Loucy (cell line): ENCODE data around the gene IPO4.

Experiments used
- H2AFZ ChIP-seq: fragments of 200-600 bp; sonication (generic); 2 replicates; pipeline ENCODE4 v1.6.0; 2016; ENCODE audit warnings: antibody characterized with exemption, mild to moderate bottlenecking, low read length, moderate library complexity
- H3F3A ChIP-seq: fragments of 200-600 bp; 2 replicates; pipeline ENCODE4 v1.6.0; 2016; ENCODE audit warnings: antibody characterized with exemption, low read depth, mild to moderate bottlenecking
- H3K27me3 ChIP-seq: fragments of 200-600 bp; sonication (generic); 2 replicates; pipeline ENCODE4 v1.6.1; 2014; ENCODE audit warnings: low read length, mild to moderate bottlenecking; ENCODE audit not compliant: insufficient read depth, poor library complexity, severe bottlenecking
- H3K36me3 ChIP-seq: fragments of 200-600 bp; sonication (generic); 2 replicates; pipeline ENCODE4 v1.6.1; 2016; ENCODE audit warnings: low read length; ENCODE audit not compliant: insufficient read depth
- H3K4me1 ChIP-seq: fragments of 200-600 bp; sonication (generic); 2 replicates; pipeline ENCODE4 v1.5.1; 2014; ENCODE audit warnings: low read length, mild to moderate bottlenecking; ENCODE audit not compliant: insufficient read depth, poor library complexity, severe bottlenecking
- H3K4me2 ChIP-seq: fragments of 200-600 bp; sonication (generic); 2 replicates; pipeline ENCODE4 v1.6.0; 2014; ENCODE audit warnings: antibody characterized with exemption, low read length, low read depth, mild to moderate bottlenecking; ENCODE audit not compliant: poor library complexity, severe bottlenecking
- H3K4me3 ChIP-seq: fragments of 200-600 bp; sonication (generic); 2 replicates; pipeline ENCODE4 v1.5.1; 2014; ENCODE audit warnings: low read length, mild to moderate bottlenecking, mixed read lengths; ENCODE audit not compliant: poor library complexity, severe bottlenecking
- H3K79me2 ChIP-seq: fragments of 200-600 bp; sonication (generic); 2 replicates; pipeline ENCODE4 v1.6.1; 2014; ENCODE audit warnings: low read length; ENCODE audit not compliant: insufficient read depth
- H3K9ac ChIP-seq: fragments of 200-600 bp; sonication (generic); 2 replicates; pipeline ENCODE4 v1.6.0; 2014; ENCODE audit warnings: mild to moderate bottlenecking, low read depth, low read length, moderate library complexity; ENCODE audit not compliant: poor library complexity, severe bottlenecking
- H3K9me2 ChIP-seq: fragments of 200-600 bp; sonication (generic); replicated peaks from 2 replicates; pipeline ENCODE4 v1.6.1; 2016; ENCODE audit warnings: low read depth, low read length, mixed read lengths
- H3K9me3 ChIP-seq: fragments of 200-600 bp; sonication (generic); 2 replicates; pipeline ENCODE4 v1.6.1; 2014; ENCODE audit warnings: mild to moderate bottlenecking, antibody characterized with exemption, low read length, low read depth; ENCODE audit not compliant: insufficient read depth
- H4K20me1 ChIP-seq: fragments of 200-600 bp; sonication (generic); 2 replicates; pipeline ENCODE4 v1.6.0; 2014; ENCODE audit warnings: antibody characterized with exemption, low read length, mild to moderate bottlenecking; ENCODE audit not compliant: insufficient read depth, poor library complexity, severe bottlenecking
- EZH2phosphoT487 ChIP-seq: fragments of 200-600 bp; IDR thresholded peaks from 2 replicates; pipeline ENCODE4 v1.6.1; 2018; ENCODE audit warnings: antibody characterized with exemption, mild to moderate bottlenecking, moderate library complexity, borderline replicate concordance
- TF ChIP-seq, protein P1 (sequence below): fragments of 200-600 bp; sonication (generic); conservative IDR thresholded peaks from 2 replicates; pipeline ENCODE4 v1.5.1; 2014; ENCODE audit warnings: mild to moderate bottlenecking, antibody characterized with exemption, low read length

Gene IPO4

GRCh38 chr14:24189059-24189375 lies 401 bp upstream of the IPO4 start:
- Histone ChIP-seq H3K4me3 (peak overlapping the region; percentile 80), H3K27me3 (no peaks in the 10 kb centered on the region), H3K4me2 (peak overlapping the region; percentile 84), H3F3A (no peaks in the 10 kb centered on the region), H3K9ac (peak overlapping the region; percentile 70), H3K79me2 (peaks cover 19% of the 10 kb centered on the region; the same call in 1 of the 2 replicates), H3K4me1 (peaks cover 13% of the 10 kb centered on the region), H2AFZ (peak overlapping the region; percentile 26; the same call in 1 of the 2 replicates), H3K36me3 (no peaks in the 10 kb centered on the region; the same call in 1 of the 2 replicates), H4K20me1 (no peaks in the 10 kb centered on the region), H3K9me3 (no peaks in the 10 kb centered on the region), H3K9me2 (no peaks in the 10 kb centered on the region)
- no peak for TF ChIP-seq EZH2phosphoT487
- TF ChIP-seq, protein P1, sequence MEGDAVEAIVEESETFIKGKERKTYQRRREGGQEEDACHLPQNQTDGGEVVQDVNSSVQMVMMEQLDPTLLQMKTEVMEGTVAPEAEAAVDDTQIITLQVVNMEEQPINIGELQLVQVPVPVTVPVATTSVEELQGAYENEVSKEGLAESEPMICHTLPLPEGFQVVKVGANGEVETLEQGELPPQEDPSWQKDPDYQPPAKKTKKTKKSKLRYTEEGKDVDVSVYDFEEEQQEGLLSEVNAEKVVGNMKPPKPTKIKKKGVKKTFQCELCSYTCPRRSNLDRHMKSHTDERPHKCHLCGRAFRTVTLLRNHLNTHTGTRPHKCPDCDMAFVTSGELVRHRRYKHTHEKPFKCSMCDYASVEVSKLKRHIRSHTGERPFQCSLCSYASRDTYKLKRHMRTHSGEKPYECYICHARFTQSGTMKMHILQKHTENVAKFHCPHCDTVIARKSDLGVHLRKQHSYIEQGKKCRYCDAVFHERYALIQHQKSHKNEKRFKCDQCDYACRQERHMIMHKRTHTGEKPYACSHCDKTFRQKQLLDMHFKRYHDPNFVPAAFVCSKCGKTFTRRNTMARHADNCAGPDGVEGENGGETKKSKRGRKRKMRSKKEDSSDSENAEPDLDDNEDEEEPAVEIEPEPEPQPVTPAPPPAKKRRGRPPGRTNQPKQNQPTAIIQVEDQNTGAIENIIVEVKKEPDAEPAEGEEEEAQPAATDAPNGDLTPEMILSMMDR = no peak

GRCh38 chr14:24187539-24187915 lies 1.1 kb downstream of the IPO4 start:
- no peaks in the 10 kb centered on the region; the same call in 1 of the 2 replicates for H3K36me3 ChIP-seq
- peak overlapping the region; percentile 84 for H3K4me2 ChIP-seq
- H3K9me2 ChIP-seq = no peaks in the 10 kb centered on the region
- H4K20me1 ChIP-seq = no peaks in the 10 kb centered on the region
- peak overlapping the region; percentile 70 for H3K9ac ChIP-seq
- peaks cover 11% of the 10 kb centered on the region; the same call in 1 of the 2 replicates for H3K79me2 ChIP-seq
- no peak overlapping the region for H2AFZ ChIP-seq
- peaks cover 11% of the 10 kb centered on the region for H3K4me1 ChIP-seq
- TF ChIP-seq EZH2phosphoT487 = no peak
- TF ChIP-seq, protein P1 = no peak
- H3K9me3 ChIP-seq = no peaks in the 10 kb centered on the region
- H3F3A ChIP-seq = no peaks in the 10 kb centered on the region
- H3K4me3 ChIP-seq = peak overlapping the region; percentile 80
- no peaks in the 10 kb centered on the region for H3K27me3 ChIP-seq

DNA sequence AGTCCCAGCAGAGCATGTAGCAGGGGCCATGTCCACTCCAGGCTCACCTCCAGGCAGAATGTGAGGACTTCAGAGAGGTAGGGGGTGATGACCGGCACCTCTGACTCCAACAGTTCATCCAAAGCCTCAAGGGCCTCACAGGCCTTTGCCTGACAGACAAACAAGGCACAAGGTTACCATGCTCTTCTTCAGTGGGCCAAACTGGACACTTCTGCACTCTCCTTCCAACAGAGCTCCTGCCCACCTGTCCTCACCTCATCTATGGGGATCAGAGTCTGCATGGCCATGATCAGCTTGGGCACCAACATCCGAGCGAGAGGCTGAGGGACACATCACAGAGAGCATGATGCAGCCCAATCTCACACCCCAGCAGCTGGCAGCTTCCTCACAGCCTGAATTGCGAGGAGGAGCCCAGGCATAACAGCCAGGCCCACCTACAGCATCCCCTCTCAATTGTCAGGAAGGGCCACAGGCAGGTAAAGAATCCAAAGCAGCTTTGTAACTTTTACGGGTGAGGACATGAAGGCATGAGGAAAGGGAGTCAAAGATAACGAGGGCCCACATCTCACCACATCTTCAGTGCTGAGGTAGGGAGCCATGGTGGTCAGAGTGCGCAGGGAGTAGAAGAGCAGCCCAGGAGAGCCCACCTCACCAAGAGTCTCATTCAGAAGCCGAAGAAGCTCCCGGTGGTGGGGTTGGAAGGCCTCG lies 1.6 kb downstream of the IPO4 start:
- no peak overlapping the region for H3K4me3 ChIP-seq

More for the DNA sequence above, 1.6 kb downstream of the IPO4 start:
- Histone ChIP-seq H3K9ac (no peak overlapping the region), H3K9me2 (no peaks in the 10 kb centered on the region), H3K36me3 (no peaks in the 10 kb centered on the region; the same call in 1 of the 2 replicates), H3K27me3 (no peaks in the 10 kb centered on the region), H3K4me1 (peaks cover 11% of the 10 kb centered on the region), H3F3A (no peaks in the 10 kb centered on the region), H3K9me3 (no peaks in the 10 kb centered on the region), H3K79me2 (peaks cover 6% of the 10 kb centered on the region; the same call in 1 of the 2 replicates), H2AFZ (no peak overlapping the region), H4K20me1 (no peaks in the 10 kb centered on the region), H3K4me2 (peak overlapping the region; percentile 84)
- TF ChIP-seq, protein P1 = no peak
- no peak for TF ChIP-seq EZH2phosphoT487
